ENCODE results near the gene GCN1. TPM values are rescaled to one million over a fixed set of nuclear protein-coding genes. Genes with fewer than 3 reads are reported as not detected.
"Not testable (repeated sequence)": the region's sequence is repeated elsewhere in the genome, so short reads cannot be mapped to it uniquely, and the experiment has no call there.

GCN1 gene
- total RNA-seq, 4 donors from 2014 or later: 50.5 to 106 (median 64.3) TPM

DNA sequence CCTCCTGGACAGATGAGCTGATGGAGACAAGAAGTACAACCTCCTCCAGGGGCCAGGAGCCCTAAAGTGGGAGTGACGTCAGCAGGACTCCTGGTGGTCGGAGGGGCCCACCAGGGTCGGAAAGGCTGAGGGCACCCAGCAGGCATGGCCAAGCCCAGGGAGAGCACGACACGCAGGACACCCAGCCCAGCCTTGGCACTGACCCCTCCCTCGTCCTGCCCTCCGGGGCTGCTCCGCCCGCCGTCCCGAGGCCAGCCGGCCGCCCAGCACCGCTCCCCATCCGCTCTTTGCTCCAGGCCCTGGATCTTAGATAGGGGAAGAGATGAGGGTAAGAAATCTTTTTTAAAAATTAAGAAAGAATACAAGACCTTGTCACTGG lies 20.8 kb upstream of the GCN1 start:
- H3K27ac ChIP-seq: no peak overlapping the region
- no peaks in the 10 kb centered on the region for H3K36me3 ChIP-seq
- no peak for DNase-seq
- no peaks in the 10 kb centered on the region for H3K27me3 ChIP-seq
- no peaks in the 10 kb centered on the region for H3K4me1 ChIP-seq
- intact Hi-C loops (cut with DNase I; ENCODE audit: low total_unique reads): no loop called here
- TF ChIP-seq, protein P1, sequence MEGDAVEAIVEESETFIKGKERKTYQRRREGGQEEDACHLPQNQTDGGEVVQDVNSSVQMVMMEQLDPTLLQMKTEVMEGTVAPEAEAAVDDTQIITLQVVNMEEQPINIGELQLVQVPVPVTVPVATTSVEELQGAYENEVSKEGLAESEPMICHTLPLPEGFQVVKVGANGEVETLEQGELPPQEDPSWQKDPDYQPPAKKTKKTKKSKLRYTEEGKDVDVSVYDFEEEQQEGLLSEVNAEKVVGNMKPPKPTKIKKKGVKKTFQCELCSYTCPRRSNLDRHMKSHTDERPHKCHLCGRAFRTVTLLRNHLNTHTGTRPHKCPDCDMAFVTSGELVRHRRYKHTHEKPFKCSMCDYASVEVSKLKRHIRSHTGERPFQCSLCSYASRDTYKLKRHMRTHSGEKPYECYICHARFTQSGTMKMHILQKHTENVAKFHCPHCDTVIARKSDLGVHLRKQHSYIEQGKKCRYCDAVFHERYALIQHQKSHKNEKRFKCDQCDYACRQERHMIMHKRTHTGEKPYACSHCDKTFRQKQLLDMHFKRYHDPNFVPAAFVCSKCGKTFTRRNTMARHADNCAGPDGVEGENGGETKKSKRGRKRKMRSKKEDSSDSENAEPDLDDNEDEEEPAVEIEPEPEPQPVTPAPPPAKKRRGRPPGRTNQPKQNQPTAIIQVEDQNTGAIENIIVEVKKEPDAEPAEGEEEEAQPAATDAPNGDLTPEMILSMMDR (IDR thresholded peaks at IDR 0.05): no peak
- no peak for TF ChIP-seq POLR2A (IDR thresholded peaks at IDR 0.05)
- H3K9me3 ChIP-seq: no peaks in the 10 kb centered on the region
- no peak overlapping the region for H3K4me3 ChIP-seq

DNA sequence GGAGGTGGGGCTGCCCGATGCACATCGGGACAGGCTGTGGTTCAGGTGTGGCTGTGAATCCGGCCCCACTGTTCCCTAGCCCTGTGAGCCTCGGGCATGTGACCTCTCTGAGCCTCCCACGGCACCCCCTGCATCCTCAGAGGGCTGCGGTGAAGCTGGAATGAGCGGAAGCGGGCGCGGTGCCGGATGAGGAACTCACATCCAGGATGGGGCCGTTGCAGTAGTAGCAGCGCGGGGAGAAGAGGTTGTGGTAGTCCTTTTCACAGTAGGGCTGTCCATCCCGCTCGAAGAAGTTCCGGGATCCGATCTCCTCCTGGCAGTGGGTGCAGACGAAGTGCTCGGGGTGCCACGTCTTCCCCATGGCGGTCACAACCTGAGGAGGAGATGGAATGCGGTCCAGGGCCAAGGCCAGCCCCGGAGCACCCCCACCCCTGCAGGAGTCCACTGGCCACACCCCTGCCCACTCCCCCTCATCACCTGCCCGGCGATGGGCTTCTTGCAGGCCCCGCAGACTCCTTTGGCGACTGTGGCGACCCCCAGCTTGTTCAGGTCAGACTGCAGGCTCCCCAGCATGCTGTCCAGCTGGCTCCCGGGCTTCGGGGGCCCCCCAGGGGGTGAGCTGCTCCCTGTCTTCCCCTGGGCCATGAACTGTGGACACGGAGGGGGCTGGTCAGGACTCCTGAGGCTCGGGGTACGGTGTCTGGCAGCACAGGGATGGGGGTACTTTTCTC lies 20.3 kb upstream of the GCN1 start:
- Histone ChIP-seq H3K27ac (no peak overlapping the region), H3K36me3 (no peaks in the 10 kb centered on the region), H3K4me3 (no peak overlapping the region), H3K4me1 (no peaks in the 10 kb centered on the region), H3K27me3 (no peaks in the 10 kb centered on the region), H3K9me3 (no peaks in the 10 kb centered on the region)
- TF ChIP-seq, protein P1 (IDR thresholded peaks at IDR 0.05): no peak
- no peak for TF ChIP-seq POLR2A (IDR thresholded peaks at IDR 0.05)
- intact Hi-C loops (cut with DNase I; ENCODE audit: low total_unique reads): no loop called here
- DNase-seq: no peak

DNA sequence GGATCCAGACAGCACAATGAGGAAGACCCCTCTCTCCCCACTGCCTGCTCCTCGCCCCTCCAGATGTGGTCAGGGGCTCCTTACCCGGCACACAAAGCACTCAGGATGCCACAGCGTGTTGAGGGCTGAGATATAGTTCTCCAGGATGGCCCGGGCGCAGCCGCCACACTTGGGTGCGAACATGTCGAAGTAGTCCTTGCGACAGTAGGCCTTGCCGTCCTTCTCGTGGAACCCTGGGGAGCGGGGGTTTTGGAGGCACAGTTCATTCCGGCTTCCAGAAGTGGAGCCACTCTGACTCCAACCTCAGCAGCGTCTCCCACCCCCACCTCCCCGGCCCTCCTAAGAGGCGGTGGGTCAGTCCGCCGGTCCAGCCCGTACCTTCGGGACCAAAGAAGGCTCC lies 19.2 kb upstream of the GCN1 start:
- Histone ChIP-seq H3K4me1 (no peaks in the 10 kb centered on the region), H3K4me3 (no peak overlapping the region), H3K9me3 (no peaks in the 10 kb centered on the region), H3K27me3 (no peaks in the 10 kb centered on the region), H3K36me3 (no peaks in the 10 kb centered on the region), H3K27ac (no peak overlapping the region)
- DNase-seq: no peak
- TF ChIP-seq POLR2A (IDR thresholded peaks at IDR 0.05): no peak
- TF ChIP-seq, protein P1 (IDR thresholded peaks at IDR 0.05): no peak
- intact Hi-C loops (cut with DNase I; ENCODE audit: low total_unique reads): no loop called here

DNA sequence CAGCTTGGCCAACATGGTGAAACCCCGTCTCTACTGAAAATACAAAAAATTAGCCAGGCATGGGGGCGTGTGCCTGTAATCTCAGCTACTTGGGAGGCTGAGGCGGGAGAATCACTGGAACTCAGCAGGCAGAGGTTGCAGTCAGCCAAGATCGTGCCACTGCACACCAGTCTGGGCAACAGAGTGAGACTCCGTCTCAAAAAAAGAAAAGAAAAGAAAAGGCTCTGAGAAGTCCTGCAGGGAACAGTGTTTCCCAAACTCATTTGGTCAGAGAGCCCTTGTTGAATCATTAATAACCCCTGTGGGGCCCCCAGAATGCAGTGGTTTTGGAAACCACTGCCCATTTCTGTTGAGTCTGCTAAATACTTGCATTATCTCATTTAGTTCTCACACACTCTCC lies 18.7 kb upstream of the GCN1 start:
- H3K4me1 ChIP-seq; H3K27ac ChIP-seq; H3K36me3 ChIP-seq; H3K9me3 ChIP-seq; H3K4me3 ChIP-seq; H3K27me3 ChIP-seq; intact Hi-C loops (cut with DNase I; ENCODE audit: low total_unique reads); DNase-seq: not testable (repeated sequence)

DNA sequence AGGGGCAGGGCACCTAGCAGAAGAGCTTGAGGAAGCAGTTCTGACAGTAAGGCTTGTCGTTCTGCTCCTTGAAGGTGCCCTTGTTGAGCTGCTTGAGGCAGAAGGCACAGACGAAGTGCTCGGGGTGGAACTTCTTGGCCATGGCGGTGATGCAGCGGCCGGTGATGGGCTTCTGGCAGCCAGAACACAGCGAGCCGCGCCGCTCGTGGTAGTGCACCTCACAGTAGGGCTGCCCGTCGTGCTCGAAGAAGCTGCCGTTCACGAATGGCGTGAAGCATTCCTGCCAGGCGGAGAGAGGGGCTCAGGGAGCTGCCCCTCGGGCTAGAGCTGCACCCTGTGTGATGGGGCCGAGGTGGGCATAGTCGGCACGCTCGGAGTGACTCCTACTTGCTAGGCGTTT lies 17.8 kb upstream of the GCN1 start:
- Histone ChIP-seq H3K36me3 (no peaks in the 10 kb centered on the region), H3K4me3 (no peak overlapping the region), H3K27me3 (no peaks in the 10 kb centered on the region), H3K4me1 (no peaks in the 10 kb centered on the region), H3K9me3 (no peaks in the 10 kb centered on the region), H3K27ac (no peak overlapping the region)
- intact Hi-C loops (cut with DNase I; ENCODE audit: low total_unique reads): no loop called here
- TF ChIP-seq POLR2A (IDR thresholded peaks at IDR 0.05): no peak
- TF ChIP-seq, protein P1 (IDR thresholded peaks at IDR 0.05): no peak
- DNase-seq: no peak

DNA sequence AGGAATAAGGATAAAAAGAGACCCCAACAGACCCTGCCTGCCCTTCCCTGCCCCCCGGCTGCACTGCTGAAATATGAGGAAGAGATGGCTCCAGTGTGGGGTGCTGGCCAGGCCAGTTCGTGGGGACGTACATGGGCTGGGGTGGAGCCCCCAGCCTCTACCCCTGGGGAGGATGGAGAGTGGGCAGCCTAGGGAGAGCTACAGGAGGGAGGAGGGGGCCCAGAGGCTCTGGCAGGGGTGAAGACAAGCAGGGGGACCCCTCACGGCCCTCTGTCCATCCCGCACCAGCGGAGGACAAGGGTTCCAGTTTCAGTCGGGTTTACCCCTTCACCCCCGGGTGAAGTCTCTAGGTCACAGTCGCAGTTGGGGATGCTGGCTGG lies 17.4 kb upstream of the GCN1 start:
- no peak for DNase-seq
- TF ChIP-seq POLR2A (IDR thresholded peaks at IDR 0.05): no peak
- TF ChIP-seq, protein P1 (IDR thresholded peaks at IDR 0.05): no peak
- intact Hi-C loops (cut with DNase I; ENCODE audit: low total_unique reads): no loop called here
- no peaks in the 10 kb centered on the region for H3K4me1 ChIP-seq
- no peak overlapping the region for H3K27ac ChIP-seq
- no peaks in the 10 kb centered on the region for H3K27me3 ChIP-seq
- no peaks in the 10 kb centered on the region for H3K36me3 ChIP-seq
- H3K4me3 ChIP-seq: no peak overlapping the region
- H3K9me3 ChIP-seq: no peaks in the 10 kb centered on the region
